GM12872 (cell line): Measurements from ENCODE around the gene USP34.

Source experiments
- TF ChIP-seq, protein P1 (sequence below): IDR thresholded peaks from 3 replicates; pipeline ENCODE4 v1.5.1; 2011; ENCODE audit warnings: low read depth, mild to moderate bottlenecking, low read length, moderate library complexity; ENCODE audit not compliant: insufficient read depth

The USP34 gene

DNA sequence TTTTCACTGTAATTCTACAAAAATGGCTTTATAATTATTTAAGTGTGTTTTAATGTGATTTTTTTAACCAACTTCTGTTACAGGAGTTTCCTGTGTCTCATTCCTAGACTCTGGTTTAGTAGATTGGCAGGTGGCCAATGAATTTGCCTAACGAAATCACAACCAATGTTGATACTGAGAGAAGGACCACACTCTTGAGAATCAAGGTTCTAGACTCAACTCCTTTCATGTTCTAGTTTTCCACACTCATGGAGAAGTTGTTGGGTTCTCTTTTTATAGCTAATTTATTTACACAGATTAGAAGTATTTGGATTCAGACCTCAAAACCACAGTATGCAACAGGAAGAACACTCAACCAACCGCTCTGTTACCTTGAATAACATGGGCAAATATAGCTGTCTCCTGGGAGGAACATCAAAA, 22.6 kb upstream of the USP34 start:
- TF ChIP-seq, protein P1, sequence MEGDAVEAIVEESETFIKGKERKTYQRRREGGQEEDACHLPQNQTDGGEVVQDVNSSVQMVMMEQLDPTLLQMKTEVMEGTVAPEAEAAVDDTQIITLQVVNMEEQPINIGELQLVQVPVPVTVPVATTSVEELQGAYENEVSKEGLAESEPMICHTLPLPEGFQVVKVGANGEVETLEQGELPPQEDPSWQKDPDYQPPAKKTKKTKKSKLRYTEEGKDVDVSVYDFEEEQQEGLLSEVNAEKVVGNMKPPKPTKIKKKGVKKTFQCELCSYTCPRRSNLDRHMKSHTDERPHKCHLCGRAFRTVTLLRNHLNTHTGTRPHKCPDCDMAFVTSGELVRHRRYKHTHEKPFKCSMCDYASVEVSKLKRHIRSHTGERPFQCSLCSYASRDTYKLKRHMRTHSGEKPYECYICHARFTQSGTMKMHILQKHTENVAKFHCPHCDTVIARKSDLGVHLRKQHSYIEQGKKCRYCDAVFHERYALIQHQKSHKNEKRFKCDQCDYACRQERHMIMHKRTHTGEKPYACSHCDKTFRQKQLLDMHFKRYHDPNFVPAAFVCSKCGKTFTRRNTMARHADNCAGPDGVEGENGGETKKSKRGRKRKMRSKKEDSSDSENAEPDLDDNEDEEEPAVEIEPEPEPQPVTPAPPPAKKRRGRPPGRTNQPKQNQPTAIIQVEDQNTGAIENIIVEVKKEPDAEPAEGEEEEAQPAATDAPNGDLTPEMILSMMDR: no peak

DNA sequence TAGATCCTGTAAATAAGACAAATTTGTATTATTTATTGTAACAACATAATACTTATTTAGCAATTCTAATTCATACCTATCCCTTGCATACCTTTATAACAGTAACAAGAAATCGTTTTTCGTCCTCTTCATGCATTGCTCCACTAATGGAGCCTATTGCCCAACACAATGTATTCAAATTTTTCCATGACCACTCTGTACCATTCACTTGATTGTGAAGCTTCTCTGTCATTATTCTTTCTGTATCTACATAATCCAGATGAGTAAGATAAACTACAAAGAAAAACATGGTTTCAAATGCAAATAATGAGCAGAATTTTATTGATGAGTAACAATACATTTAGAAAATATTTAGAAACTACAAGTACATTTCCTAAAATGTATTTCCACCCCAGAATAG, 21.6 kb upstream of the USP34 start:
- TF ChIP-seq, protein P1: no peak

DNA sequence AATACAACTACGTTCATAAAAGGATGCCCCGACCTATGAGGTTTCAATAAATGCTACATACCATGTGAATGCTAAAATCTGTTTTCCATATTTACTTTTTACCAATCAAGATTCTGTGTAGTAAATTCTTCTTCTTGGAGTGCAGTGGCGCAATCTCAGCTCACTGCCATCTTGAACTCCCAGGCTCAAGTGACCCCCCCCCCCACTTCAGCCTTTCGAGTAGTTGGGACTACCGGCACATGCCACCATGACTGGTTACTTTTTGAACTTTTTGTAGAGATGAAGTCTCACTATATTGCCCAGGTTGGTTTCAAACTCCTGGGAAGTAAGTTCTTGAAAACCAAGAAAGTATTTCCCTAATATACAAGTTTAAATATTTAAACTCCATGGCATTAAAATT, 14.4 kb upstream of the USP34 start:
- TF ChIP-seq, protein P1: no peak

DNA sequence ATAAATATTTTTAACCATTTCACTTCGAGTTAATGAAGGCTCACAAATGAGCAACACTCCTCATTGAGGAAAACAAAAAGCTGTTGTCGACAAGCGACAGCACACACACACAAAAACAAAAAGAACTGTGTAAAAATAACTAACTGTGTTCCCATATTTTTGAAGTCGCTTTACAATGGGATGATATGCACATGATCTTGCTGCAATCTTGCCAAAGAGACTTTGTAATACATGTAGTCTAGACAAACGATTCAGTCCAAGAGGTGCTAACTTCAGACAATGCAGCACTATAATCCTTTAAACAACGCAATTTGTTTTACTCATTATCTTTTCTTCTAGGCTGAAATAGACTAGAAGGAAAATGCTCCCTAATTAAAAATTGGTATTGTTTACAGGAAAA, 7.2 kb upstream of the USP34 start:
- TF ChIP-seq, protein P1: no peak

DNA sequence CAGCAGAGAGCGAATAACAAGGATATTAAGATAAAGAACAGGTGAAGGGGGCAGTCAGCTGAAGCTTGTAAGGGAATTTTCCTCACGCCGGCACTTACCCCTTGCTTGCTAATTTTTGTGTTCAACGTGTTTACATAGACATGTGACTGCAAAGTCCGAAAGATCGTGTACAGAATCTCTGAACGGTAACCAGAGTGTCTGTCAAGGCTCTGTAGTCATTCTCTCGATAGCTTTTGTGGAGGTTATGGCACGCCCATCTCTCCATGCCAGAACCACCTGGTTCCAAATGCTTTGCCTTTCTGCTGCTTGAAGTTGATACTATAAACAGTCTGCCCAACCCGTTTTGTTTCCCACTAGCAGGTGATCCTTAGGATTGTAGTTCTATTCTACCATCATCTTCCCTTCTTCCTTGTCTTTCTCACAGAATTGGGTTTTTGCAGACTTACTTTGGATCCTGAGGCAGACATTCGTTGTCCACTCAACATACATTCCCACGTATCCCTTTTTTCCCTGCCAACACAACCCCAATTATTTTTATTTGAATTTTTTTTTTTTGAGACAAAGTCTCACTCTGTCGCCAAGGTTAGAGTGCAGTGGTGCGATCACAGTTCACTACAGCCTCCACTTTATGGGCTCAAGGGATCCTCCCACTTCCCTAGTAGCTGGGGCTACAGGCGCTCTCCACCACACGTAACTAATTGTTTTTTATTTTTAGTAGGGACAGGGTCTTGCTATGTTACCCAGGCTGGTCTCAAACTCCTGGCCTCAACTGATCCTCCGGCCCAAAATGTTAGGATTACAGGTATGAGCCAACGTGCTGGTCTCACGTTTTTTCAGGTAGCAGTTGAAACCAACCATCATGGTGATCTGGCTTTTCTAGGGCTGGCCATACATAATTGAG, 1.3 kb upstream of the USP34 start:
- TF ChIP-seq, protein P1: no peak

DNA sequence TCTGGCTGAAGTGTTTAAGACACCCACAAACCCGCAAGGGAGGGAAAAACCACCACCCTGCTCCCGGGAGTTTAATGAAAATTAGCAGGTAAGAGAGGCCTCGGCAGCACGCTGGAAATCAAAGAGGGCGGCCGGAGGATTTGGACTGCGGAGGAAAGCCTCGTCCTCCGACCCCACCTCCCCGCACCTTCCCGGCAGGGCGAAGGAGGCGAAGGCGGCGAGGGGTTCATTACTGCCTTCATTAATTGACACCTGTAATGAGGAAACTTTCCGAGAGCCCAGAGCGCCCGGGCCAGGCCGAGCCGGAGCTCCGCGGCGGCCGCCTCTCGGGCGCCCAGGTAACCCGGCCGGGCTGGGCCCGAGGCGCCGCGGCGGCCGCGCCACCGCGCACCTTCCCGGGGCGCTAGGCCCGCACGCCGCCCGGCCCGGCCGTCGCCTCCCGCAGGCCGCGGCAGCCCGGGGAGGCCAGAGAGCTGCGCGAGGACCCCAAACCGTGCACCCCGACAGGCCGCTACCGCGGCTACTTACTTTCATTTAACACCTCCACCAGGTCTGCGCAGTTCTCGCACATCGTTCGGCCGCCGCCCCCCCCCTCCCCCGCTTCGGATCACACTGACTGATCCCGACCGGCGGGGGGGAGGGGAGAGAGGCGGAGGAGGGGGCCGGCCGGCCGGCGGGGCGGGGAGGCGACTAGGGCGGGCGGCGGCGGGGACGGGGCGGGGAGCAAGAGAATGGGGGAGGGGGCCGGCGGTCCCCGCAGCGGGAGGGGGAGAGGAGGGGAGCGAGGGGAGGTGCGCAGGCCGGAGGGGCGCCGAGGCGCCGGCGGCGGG, 550 bp downstream of the USP34 start:
- TF ChIP-seq, protein P1: no peak

DNA sequence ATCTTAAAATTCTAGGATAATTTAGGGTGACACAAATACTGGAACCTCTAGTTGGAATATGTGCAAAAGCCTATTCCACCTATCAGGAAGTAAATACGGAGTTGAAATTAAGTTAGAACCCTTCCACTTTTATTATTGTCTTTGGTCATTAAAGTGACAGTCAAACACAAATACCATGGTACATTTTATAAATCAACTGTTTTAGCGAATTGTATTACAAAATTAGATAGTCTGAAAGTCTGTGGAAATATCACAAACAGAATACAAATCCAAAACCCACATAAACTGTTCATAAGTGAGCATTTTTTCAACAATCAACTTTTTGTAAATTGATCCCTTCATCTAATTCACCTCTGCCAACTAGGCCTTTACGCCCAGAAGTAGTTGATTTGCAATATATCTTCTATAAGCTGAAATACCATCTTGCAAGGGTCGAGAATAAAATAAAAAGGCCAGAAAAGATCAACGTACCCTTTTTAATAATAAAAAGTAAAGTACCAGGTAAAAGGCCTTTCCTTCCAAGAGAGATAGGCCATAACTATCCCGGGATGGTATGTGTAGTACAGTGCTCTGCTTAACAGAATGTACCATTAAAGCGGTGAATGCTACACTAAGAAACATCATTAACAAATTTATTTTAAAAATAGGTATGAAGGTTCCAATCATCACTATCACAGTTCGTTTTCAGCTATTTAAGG, 1.3 kb downstream of the USP34 start:
- TF ChIP-seq, protein P1: no peak
